ENCODE measurements around the gene ETNK2.

ETNK2 gene

GRCh38 chr1:204113896-204114295 lies 37.9 kb downstream of the ETNK2 start:
- Histone ChIP-seq H3K27me3 (ENCODE audit: control insufficient read depth in 3 of 3, insufficient read depth in 3 of 3, low read depth in 1 of 3, low read length in 3 of 3) (peaks cover 0 to 5% (median 0%) of the 10 kb centered on the region in 3 experiments), H4K91ac (ENCODE audit: low read depth, low read length, poor library complexity) (no peak overlapping the region), H2BK5ac (ENCODE audit: low read length) (no peak overlapping the region), H3K4ac (ENCODE audit: low read length) (no peak overlapping the region), H3K23ac (ENCODE audit: low read depth, low read length, poor library complexity) (no peak overlapping the region), H3K4me3 (ENCODE audit: low read length in 2 of 2) (no peak overlapping the region), H3K18ac (ENCODE audit: low read length) (no peak overlapping the region), H2BK120ac (ENCODE audit: low read depth, low read length) (no peak overlapping the region), H3K79me1 (ENCODE audit: low read depth, low read length) (peaks cover 5% of the 10 kb centered on the region), H3K14ac (ENCODE audit: low read length) (no peak overlapping the region), H3K36me3 (replicated peaks in 1 of 2; ENCODE audit: control insufficient read depth in 2 of 2, insufficient read depth in 2 of 2, low read length in 2 of 2) (peaks cover 6 to 59% of the 10 kb centered on the region in 2 donors), H2AFZ (ENCODE audit: low read length) (no peak overlapping the region), H2BK15ac (ENCODE audit: low read length) (no peak overlapping the region), H3K4me2 (ENCODE audit: insufficient read depth, low read length, poor library complexity, severe bottlenecking) (no peak overlapping the region), H2BK12ac (ENCODE audit: low read length) (no peak overlapping the region), H3K4me1 (ENCODE audit: control insufficient read depth in 2 of 2, insufficient read depth in 1 of 2, low read depth in 1 of 2, low read length in 2 of 2) (peaks cover 9 to 10% of the 10 kb centered on the region in 2 donors), H3K9ac (ENCODE audit: low read depth, low read length, poor library complexity) (no peak overlapping the region), H3K27ac (replicated peaks; ENCODE audit: low read length) (no peak overlapping the region), H4K8ac (ENCODE audit: low read depth, low read length) (no peak overlapping the region), H3K9me3 (replicated peaks in 1 of 2; ENCODE audit: control insufficient read depth in 2 of 2, insufficient read depth in 1 of 2, low read depth in 1 of 2, low read length in 2 of 2) (peaks cover 0 to 10% of the 10 kb centered on the region in 2 donors), H2AK5ac (ENCODE audit: low read depth, low read length) (no peak overlapping the region)
- no peak for DNase-seq (ENCODE audit: low spot score)
- no CpG with 5 or more reads among the region's 1 CpG for WGBS, 2 donors (ENCODE audit: extremely low coverage in 2 of 2, insufficient read length in 2 of 2, insufficient replicate concordance in 1 of 2)

- Histone ChIP-seq H2BK5ac (ENCODE audit: low read length) (no peak overlapping the region), H2BK15ac (ENCODE audit: low read length) (no peak overlapping the region), H3K9me3 (replicated peaks in 1 of 2; ENCODE audit: control insufficient read depth in 2 of 2, insufficient read depth in 1 of 2, low read depth in 1 of 2, low read length in 2 of 2) (peaks cover 0 to 10% of the 10 kb centered on the region in 2 donors), H2BK120ac (ENCODE audit: low read depth, low read length) (no peak overlapping the region), H3K4me3 (ENCODE audit: low read length in 2 of 2) (no peak overlapping the region), H3K27me3 (ENCODE audit: control insufficient read depth in 3 of 3, insufficient read depth in 3 of 3, low read depth in 1 of 3, low read length in 3 of 3) (peaks cover 0 to 5% (median 0%) of the 10 kb centered on the region in 3 experiments), H3K4me1 (ENCODE audit: control insufficient read depth in 2 of 2, insufficient read depth in 1 of 2, low read depth in 1 of 2, low read length in 2 of 2) (peaks cover 12 to 14% of the 10 kb centered on the region in 2 donors), H2AFZ (ENCODE audit: low read length) (no peak overlapping the region), H3K18ac (ENCODE audit: low read length) (no peak overlapping the region), H3K14ac (ENCODE audit: low read length) (no peak overlapping the region), H2BK12ac (ENCODE audit: low read length) (no peak overlapping the region), H3K79me1 (ENCODE audit: low read depth, low read length) (peaks cover 5% of the 10 kb centered on the region), H3K23ac (ENCODE audit: low read depth, low read length, poor library complexity) (no peak overlapping the region), H3K4me2 (ENCODE audit: insufficient read depth, low read length, poor library complexity, severe bottlenecking) (no peak overlapping the region), H2AK5ac (ENCODE audit: low read depth, low read length) (no peak overlapping the region), H4K8ac (ENCODE audit: low read depth, low read length) (no peak overlapping the region), H3K36me3 (replicated peaks in 1 of 2; ENCODE audit: control insufficient read depth in 2 of 2, insufficient read depth in 2 of 2, low read length in 2 of 2) (peaks cover 6 to 51% of the 10 kb centered on the region in 2 donors), H3K4ac (ENCODE audit: low read length) (no peak overlapping the region), H3K9ac (ENCODE audit: low read depth, low read length, poor library complexity) (no peak overlapping the region), H3K27ac (replicated peaks; ENCODE audit: low read length) (no peak overlapping the region), H4K91ac (ENCODE audit: low read depth, low read length, poor library complexity) (no peak overlapping the region)
- no peak for DNase-seq (ENCODE audit: low spot score)
- whole genome bisulfite sequencing, 2 donors (ENCODE audit: extremely low coverage in 2 of 2, insufficient read length in 2 of 2, insufficient replicate concordance in 1 of 2), result no CpG with 5 or more reads among the region's 11 CpGs
These were observed 38.7 kb downstream of the ETNK2 start for GRCh38 chr1:204112876-204113730.

DNA sequence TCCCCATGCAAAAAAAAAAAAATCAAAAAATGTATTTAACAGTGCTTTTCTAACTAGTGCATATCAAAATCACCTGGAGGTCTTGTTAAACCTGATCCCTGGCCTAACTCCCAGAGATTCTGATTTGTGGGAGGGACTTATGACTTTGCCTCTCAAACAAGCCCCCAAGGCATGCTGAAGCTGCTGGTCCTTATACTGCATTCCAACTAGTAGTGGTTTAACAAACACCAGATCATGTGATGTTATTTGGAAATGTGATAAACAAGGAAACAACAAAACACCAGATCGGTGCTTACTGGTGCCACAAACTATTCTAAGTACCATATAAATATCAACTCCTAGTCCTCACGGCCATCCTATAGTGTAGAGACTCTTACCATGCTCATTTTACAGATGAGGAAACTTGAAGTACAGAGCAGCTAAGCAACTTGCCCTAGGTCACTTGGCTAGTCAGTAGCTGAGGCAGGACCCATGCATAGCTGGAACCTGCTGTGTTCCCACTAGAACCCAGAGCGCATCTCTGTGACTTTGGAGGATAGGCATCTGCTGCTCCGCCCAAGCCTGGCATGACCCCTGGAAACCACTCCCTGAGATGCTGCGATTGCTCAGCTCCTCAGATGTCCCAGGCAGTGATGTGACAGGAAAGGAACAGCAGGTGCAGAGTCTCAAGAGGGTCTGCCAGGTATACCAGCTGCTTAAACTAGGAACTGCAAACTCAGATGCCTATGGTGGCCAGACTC lies 40.8 kb downstream of the ETNK2 start:
- no peak overlapping the region for H3K4ac ChIP-seq (ENCODE audit: low read length)
- DNase-seq (ENCODE audit: low spot score), result no peak
- H2BK15ac ChIP-seq (ENCODE audit: low read length), result no peak overlapping the region
- H2AK5ac ChIP-seq (ENCODE audit: low read depth, low read length), result no peak overlapping the region
- peak overlapping the region in 1 of 2 donors; percentile 67 for H3K4me3 ChIP-seq (ENCODE audit: low read length in 2 of 2)
- no peak overlapping the region for H2BK120ac ChIP-seq (ENCODE audit: low read depth, low read length)
- H3K18ac ChIP-seq (ENCODE audit: low read length), result peak overlapping the region; percentile 12
- H3K23ac ChIP-seq (ENCODE audit: low read depth, low read length, poor library complexity), result no peak overlapping the region
- peaks cover 0 to 14% (median 0%) of the 10 kb centered on the region in 3 experiments for H3K27me3 ChIP-seq (ENCODE audit: control insufficient read depth in 3 of 3, insufficient read depth in 3 of 3, low read depth in 1 of 3, low read length in 3 of 3)
- peaks cover 3 to 41% of the 10 kb centered on the region in 2 donors for H3K36me3 ChIP-seq (replicated peaks in 1 of 2; ENCODE audit: control insufficient read depth in 2 of 2, insufficient read depth in 2 of 2, low read length in 2 of 2)
- H3K9me3 ChIP-seq (replicated peaks in 1 of 2; ENCODE audit: control insufficient read depth in 2 of 2, insufficient read depth in 1 of 2, low read depth in 1 of 2, low read length in 2 of 2), result peaks cover 0 to 10% of the 10 kb centered on the region in 2 donors
- H4K8ac ChIP-seq (ENCODE audit: low read depth, low read length), result no peak overlapping the region
- no peak overlapping the region for H2BK5ac ChIP-seq (ENCODE audit: low read length)
- H3K4me1 ChIP-seq (ENCODE audit: control insufficient read depth in 2 of 2, insufficient read depth in 1 of 2, low read depth in 1 of 2, low read length in 2 of 2), result peaks cover 16 to 23% of the 10 kb centered on the region in 2 donors
- H2AFZ ChIP-seq (ENCODE audit: low read length), result no peak overlapping the region
- no peak overlapping the region for H4K91ac ChIP-seq (ENCODE audit: low read depth, low read length, poor library complexity)
- H3K14ac ChIP-seq (ENCODE audit: low read length), result no peak overlapping the region
- H3K4me2 ChIP-seq (ENCODE audit: insufficient read depth, low read length, poor library complexity, severe bottlenecking), result no peak overlapping the region
- H3K79me1 ChIP-seq (ENCODE audit: low read depth, low read length), result peaks cover 5% of the 10 kb centered on the region
- no peak overlapping the region for H3K27ac ChIP-seq (replicated peaks; ENCODE audit: low read length)
- H2BK12ac ChIP-seq (ENCODE audit: low read length), result no peak overlapping the region
- H3K9ac ChIP-seq (ENCODE audit: low read depth, low read length, poor library complexity), result no peak overlapping the region
- WGBS, 2 donors (ENCODE audit: extremely low coverage in 2 of 2, insufficient read length in 2 of 2, insufficient replicate concordance in 1 of 2), result no CpG with 5 or more reads among the region's 5 CpGs

Data from neuronal stem cell (in vitro differentiated cells).